GM19328 (cell line): Measurements from ENCODE around the gene ANXA1.
"Not testable (repeated sequence)": the region's sequence is repeated elsewhere in the genome, so short reads cannot be mapped to it uniquely, and the experiment has no call there.

ENCODE experiments used
- ATAC-seq: cut with Tn5 transposase; IDR thresholded peaks from one replicate; pipeline ENCODE4 v1.9.1; 2021; ENCODE audit warnings: mild to moderate bottlenecking, moderate library complexity; ENCODE audit not compliant: unreplicated experiment

The ANXA1 gene

DNA sequence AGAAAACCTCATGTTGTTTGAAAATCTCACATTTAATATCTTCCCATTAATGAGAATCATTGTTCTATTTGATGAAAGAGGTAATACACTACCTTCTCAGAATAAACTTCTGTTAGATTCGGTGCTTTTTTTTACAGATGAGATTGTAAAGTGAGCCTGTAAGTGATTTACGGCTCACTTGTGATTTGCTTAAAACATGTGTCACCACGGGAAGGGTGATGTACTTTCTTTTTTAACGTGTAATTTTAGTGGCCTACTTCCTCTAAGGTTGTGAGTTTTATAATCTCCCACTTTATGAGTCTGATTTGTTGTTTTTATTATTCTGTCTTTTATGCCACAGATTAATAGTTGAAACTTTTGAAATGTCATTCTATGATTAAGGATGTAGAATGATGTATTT lies 15.9 kb downstream of the ANXA1 start:
- no peak for ATAC-seq

DNA sequence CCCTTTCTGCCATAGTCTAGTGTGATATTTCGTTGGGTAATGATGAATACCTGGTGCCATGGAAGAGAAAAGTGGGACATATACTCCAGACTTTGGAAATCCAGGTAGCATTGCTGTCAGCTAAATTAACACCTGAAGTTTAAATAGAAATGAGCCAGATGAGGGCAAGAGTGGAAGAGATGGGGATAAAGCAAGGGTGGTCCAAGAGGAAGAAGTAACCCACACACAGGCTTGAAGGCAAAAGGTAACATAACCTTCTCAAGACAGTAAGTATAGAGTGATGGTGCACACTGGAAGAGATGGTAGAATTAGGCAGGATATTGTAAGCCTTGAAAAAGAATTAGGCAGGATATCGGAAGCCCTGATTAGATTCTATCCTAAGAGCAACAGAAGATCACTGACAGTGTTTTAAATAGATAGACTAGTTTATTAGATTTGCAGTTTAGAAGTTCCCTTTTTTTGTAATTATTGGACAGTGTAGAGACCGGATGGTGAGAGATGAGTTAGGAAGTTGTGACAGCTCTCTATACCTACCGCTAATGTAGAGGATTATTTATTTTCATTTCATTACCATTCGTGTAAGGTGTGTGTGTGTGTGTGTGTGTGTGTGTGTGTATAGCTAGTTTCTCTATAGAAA lies 16.8 kb downstream of the ANXA1 start:
- no peak for ATAC-seq

DNA sequence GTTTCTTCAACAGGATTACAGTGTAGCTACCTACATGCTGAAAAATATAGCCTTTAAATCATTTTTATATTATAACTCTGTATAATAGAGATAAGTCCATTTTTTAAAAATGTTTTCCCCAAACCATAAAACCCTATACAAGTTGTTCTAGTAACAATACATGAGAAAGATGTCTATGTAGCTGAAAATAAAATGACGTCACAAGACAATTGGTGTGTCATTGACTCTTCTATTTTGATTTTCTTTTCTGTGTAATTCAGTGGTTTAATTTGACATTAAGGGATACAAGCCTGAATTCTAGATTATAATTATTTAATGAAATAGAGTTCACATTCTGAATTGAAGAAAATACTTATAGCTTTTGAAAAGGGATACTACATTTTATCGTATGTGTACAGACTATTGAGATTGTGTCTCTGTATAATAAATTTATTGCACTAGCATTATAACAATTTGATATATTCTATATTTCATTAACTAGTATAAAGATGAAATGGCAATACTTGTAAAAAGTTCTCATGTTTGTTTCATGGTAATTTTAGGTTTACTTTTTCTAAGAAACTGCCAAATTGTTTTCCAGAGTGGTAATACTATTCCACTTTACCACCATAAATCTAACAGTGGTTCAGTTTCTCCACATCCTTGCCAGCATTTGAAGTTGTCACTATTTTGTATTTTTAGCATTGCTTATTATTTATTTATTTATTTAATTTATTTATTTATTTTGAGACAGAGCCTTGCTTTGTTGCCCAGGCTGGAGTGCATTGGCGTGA lies 18.7 kb downstream of the ANXA1 start:
- ATAC-seq = no peak

DNA sequence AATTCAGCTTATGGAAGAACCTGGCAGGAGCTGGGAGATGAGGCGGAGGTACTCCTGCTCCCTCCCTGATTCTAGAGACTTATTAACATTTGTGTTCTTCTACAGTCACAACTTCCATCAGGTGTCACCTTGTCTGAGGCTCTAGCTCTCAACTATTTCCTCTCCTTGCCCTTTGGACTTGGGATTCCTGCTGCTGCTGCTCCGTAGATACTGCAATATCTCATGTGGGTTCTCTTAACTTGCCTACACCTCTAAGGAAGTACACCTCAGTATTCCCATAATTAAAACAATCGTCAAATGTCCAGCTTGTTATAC lies 21.2 kb downstream of the ANXA1 start:
- ATAC-seq = no peak

DNA sequence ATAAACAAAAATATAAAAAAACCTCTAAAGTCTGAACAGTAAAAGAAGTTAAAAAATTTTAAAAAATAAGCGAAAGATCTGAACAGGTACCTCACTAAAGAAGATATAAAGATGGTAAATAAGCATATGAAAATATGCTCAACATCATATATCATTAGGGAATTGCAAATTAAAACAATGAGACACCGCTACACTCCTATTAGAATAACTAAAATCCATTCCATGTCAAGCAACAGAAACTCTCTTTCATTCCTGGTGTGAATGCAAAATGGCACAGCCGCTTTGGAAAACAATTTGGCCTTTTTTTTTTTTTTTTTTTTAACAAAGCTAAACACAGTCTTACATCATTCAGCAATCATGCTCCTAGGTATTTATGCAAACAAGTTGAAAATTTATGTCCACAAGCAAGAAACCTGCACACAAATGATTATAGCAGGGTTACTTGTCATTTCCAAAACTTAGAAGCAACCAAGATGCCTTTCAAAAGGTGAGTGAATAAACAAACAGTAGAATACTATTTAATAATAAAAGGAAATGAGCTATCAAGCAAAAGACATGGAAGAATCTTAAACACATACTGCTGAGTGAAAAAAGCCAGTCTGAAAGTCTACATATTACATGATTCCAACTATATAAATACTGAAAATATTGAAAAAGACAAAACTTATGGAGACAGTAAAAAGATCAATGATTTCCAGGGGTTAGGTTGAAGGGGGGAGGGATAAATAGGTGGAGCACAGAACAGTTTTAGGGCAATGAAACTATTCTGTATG lies 22.1 kb downstream of the ANXA1 start:
- no peak for ATAC-seq

DNA sequence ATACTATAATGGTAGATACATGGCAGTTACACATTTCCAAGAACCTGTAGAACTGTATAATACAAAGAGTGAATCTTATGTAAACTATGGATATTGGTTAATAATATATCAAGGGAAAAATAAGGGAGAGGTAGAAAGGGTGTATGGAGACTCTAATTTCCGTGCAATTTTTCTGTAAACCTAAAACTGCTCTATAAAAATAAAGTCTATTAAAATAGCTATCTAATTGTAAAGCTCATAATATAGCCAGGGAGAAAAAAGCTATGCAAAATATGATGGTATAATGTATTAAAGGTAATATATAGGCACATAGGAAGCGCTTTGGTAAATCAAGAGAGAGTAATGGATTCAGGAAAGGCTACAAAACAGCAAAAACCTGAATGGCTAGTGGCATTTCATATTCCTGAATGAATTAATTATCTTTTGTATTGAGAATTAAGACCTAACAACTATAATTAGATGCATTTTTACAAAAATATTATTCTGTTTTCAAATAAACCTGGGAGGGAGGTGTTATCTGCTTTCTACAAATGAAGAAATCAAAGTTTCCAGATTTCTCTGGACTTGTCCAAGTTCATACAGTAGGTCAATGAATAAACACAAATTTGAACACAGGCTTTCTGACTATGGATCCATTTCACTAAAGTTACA lies 22.8 kb downstream of the ANXA1 start:
- ATAC-seq = no peak

DNA sequence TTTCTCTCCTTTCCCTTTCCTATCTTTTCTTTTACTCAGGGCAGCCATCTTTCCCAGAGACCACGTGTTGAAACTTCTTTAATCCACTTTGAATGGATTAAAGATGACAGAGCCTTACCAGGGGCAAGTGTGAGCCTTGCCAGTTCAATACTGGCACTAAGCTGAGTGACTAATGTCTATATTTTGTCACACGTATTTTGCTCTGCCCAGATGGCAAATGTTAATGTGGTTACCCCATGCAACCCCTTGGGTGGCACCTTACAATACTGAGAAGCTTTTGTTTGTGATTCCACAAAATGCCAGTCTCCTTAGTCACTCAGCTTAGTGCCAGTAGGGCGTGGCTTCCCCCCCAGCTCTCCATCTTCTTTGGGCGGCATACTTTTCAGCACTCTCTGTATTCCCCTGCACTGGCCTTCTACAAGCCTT lies 24.8 kb downstream of the ANXA1 start:
- ATAC-seq = no peak

DNA sequence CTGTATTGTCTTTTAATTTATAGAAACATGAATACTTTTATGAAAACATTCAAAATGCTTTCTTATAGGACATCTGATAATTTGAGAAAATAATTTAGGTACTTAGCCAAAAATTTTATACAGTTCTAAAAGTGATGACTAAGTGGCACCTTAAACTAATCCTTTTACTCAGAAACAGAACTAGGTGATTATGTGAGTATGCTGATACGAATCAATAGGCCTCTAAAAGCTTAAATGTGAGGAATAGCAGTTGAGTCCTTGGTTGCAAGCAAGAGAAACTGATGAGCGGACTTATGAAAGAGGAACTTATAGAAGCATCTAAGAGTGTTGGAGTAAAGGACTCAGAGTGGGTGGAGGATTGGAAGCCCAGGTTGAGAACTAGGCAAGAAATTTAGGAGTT lies 26.4 kb downstream of the ANXA1 start:
- ATAC-seq = no peak

DNA sequence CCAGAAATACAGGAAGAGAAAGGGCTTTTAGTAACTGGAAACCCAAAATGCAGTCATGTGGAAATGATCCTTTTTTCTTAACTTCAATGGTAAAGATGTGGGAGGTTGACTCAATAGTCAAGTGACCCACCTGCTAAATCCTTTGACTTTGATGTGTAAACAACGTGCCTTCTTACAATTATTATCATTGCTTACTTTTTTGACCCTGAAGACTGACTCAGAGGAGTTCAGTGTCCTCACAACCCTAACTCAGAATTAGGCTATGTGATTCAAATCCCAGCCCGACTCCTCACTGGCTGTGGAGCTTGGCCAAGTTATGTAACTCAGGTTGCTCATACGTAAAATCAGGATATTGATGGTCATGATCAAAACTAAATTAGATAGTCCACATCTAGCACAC lies 27.9 kb downstream of the ANXA1 start:
- no peak for ATAC-seq

DNA sequence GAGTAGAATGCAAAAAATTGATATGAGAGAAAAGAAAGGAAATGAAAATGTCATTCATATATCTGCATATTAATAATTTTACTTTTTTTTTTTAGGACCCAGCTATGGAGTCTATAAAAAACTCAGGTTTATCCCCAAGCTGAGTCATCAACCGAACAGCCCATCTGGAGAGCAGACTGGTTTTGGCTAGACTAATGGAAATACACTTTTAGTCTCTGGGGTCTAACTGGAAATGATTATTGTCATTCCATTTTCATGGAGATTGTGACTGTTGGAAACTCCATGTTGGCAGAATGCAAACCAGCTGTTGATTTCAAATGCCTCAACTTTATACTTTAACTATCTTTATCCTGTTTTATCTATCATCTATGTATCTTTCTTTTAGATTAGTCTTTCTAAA lies 28.7 kb downstream of the ANXA1 start:
- ATAC-seq = no peak

DNA sequence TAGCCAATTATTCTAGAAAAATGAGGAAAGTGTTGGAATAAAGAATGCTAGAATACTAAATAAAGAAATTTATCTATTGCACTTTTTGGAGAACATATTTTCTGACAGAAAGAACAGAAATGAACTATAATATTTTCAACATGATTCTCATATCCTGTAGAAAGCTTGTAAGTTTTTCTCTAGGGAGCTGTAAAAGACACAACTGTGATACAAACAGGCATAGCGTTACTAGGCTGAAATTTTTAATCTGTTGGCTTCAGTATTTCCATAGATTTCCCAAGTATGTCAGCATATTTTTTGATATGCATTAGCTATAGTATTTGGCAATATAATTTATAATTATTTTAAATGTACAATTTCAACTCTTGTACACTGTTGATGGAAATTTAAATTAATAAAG lies 31.3 kb downstream of the ANXA1 start:
- no peak for ATAC-seq

DNA sequence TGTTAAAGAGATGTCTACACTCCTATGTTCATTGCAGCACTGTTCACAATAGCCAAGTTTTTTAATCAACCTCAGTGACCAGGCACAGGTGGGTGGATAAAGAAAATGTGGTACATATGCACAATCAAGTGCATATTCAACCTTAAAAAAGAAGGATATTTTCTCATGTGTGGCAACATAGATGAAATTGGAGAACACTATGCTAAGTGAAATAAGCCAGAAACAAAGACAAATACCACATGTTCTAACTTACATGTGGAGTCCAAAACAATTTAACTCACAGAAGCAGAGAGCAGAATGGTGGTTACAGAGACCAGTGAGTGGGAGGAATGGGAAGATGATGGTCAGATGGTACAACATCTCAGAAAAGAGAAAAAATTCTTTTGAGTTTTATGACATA lies 31.8 kb downstream of the ANXA1 start:
- no peak for ATAC-seq

DNA sequence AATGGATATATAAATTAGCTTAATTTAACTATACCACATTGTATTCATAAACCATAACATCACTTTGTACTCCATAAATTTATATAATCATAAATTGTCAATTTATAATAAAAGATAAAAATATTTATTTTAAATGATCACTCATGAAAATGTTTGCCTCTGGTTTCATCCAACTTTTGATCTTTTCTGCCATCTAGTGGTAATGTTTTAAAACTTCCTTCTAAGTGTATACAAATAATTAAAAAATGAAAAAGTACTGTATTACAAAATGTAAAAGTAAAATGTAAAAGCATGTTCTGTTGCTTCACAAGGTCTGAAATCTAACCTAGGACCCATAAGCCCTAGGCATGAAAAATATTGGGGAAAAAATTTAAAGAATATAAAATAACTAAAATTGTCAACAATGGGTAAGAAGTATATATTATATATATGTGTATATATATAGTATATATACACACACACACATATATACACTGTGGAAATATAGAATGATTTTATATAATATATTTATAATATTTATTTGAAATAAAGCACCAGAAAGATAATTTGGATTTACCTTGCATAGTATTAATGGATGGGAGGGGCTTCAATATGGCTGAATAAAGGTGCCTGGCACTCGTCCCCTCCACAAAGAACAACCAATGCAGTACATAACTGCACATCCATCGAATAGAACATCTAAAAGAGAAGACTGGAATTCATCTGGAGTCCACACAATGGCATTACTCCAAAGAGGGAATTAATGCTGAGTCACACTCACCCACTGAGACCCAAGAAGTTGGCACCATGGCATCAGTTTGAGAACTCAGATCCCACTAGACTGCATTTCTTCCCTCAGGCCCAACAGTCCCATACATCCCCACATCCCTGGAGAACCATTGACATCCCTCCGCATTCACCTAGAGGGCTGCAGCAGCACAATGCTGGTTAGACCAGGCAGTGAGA lies 32.5 kb downstream of the ANXA1 start:
- no peak for ATAC-seq

DNA sequence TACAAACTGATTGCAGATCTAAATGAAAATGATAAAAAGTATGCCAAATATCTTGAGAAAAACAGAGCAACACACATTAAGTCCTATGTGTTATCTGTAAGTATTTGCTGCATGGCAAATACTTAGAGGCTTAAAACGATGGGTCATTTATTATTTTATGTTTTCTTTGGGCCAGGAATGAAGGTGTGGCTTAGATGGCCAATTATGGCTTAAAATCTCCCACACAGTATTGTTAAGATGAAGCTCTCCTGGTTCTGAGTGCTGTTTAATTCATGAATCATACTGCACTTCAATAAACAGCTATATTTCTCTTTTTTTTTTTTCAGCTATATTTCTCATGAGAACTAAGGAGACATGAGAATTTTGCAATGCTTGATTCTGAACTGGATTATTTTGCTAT lies 39.4 kb downstream of the ANXA1 start:
- not testable (repeated sequence) for ATAC-seq

DNA sequence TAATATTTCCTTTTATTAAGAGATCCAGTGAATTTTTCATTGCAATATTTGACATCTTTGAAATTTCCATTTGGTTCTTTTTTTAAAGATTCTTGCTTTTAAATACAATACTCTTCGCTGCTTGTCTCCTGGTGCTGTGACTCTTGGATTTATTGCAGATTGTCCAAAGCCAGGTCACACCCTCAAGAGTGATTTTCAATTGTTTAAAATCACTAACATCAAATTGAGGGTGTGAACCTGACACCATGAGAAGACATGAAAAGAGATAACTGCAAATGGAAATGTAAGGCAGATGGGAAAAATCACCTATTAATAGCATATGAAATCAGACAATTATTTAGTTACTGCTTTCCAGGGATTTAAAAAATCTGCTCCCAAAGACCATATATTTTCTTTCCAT lies 42.6 kb downstream of the ANXA1 start:
- ATAC-seq = no peak

DNA sequence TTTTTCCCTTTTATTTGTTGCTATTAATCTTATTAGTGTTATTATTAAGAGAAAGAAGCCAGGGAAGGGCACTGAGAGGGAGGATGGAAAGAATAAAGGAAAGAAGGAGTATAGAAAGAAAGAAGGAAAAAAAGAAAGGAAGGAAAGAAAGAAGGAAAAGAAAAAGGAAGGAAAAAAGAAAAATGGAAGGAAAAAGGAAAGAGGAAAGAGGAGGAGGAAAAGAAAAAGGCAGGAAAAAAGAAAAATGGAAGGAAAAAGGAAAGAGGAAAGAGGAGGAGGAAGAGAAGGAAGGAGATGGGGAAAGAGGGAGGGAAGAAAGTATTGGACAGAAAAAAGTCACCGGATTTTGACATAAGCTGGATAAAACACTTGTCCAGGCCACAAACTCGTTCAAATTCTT lies 47.8 kb downstream of the ANXA1 start:
- no peak for ATAC-seq

DNA sequence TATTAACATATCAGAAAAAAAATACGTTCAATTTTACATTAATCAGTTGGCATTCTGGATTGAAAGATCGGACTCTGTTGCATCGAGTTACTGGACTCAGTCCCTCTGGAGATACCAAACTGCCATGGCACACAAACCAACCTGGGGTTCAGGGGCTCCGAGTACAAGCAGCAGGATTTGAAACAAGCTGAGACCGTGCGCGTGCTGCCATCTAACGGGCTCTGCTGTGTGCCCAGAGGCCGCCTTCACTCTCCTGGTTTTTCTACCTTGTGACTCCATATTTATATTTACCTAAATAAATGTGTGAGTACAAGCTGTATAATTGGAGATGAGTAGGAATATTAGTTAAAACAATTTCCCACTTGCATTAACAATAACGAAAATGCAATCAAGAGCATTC lies 48.2 kb downstream of the ANXA1 start:
- ATAC-seq = no peak

DNA sequence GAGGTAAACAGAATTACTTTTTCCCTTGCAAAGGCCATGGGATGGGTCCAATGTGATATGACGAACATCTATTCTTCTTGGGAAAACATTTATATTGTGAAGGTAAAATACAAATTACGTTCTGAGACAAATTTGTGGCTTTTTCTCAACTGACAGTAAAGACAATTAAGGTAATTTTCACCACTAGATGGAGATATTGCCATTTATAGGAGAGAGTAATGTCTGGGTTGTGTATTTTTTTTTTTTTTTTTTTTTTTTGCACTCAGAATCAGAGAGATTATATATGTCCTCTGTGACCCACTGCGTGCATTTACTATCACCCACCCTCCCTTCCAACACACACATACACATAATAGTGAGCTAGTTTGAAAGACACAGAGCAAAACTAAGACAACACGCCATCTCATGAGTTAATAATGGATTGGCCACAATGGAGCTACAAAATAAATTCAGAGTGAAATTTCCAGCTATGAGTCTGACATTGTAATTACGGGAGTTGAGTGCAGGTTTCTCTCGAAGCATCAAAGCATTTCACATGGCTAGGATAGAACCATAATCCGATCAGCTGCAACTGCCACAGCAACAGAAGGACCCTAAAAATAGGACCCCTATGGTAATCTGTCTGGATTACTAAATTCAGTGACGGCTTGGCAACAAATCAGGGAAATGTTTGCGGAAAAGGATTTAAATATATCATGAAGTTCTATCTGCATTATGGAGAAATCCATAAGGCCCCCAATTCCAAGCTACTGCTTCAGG lies 49.2 kb downstream of the ANXA1 start:
- no peak for ATAC-seq

DNA sequence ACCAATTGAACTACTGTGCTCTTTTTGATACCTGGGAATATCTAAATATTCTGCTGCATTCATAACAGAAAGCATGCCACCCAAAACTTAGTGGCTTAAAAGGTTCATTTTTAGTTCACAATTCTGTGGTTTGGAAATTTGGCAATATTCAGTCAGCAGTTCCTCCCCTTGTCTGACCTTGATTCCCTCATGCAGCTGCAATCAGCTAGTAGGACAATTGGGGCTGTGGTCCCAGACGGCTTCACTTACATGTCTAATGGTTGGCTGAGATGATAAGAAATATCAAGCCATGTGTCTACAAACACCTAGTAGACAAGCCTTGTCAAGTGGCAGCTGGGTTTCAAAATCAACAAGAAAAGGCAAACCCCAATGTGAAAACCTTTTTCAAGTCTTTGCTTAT lies 51.3 kb downstream of the ANXA1 start:
- no peak for ATAC-seq

DNA sequence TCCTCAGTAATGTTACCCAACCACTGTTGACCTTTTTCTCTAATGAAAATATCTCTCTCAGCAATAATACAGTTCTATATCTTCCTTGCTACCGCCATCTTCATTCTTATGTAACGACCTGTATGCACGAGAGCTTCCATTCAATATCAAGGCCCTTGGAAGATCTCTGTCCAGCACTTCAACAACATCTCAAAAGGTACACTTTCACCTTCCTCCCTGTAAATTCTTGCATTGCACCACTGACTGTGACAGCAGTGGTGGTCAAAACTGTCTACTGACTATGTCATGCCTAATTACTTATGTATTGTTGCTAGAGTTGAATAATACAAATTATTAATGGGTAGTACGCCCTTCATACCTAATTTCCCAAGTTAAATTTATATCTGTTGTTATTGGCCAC lies 53.3 kb downstream of the ANXA1 start:
- ATAC-seq = no peak
